OCI-LY3 (cell line): ENCODE data around the gene ZNF260.

Source experiments
- CTCF ChIP-seq: fragments of 200-600, 300-600 bp; sonication (generic); IDR thresholded peaks from 2 replicates; pipeline ENCODE4 v1.5.1; 2014; ENCODE audit warnings: antibody characterized with exemption, low read length, low read depth
- EZH2phosphoT487 ChIP-seq: fragments of 200-600 bp; shearing (Covaris generic); IDR thresholded peaks from 2 replicates; pipeline ENCODE4 v1.6.1; 2018; ENCODE audit warnings: antibody characterized with exemption, mixed run types, low read depth

GRCh38 chr19:36488118-36488845 lies 39.8 kb downstream of the ZNF260 start:
- TF ChIP-seq CTCF (no peak), EZH2phosphoT487 (no peak)
